Gastrocnemius medialis (tissue), 4 donors: ENCODE data around the gene ACAD10. TPM values are rescaled to one million over a fixed set of nuclear protein-coding genes. Genes with fewer than 3 reads are reported as not detected.

Experiments used
- ATAC-seq, 2 donors: fragments of 150-250 bp; one replicate each; pipeline ENCODE4 v1.9.1; 2016
- DNase-seq, 2 donors: peaks; one replicate each; pipeline ENCODE4 v3.0.0-alpha.2; 2019
- H3K27ac ChIP-seq, 4 donors: fragments of 200-600 bp; sonication (generic); 1 replicate in 1 of 4; 2 replicates in 3 of 4; pipeline ENCODE4 v1.5.1; 2016 to 2018; ENCODE audit warnings: mild to moderate bottlenecking in 2 of 4, moderate library complexity in 1 of 4
- H3K27me3 ChIP-seq, 3 donors: fragments of 200-600 bp; sonication (generic) in 2 of 3; 1 replicate in 1 of 3; 2 replicates in 2 of 3; pipeline versions ENCODE4 v1.5.1 to v1.6.0; 2016 to 2019; ENCODE audit warnings: mild to moderate bottlenecking in 1 of 3, moderate library complexity in 1 of 3
- H3K36me3 ChIP-seq, 2 donors: fragments of 200-600 bp; sonication (generic) in 1 of 2; one replicate each; pipeline ENCODE4 v1.5.1; 2017 to 2018
- H3K4me1 ChIP-seq, 2 donors: fragments of 200-600 bp; sonication (generic) in 1 of 2; one replicate each; pipeline ENCODE4 v1.5.1; 2016 to 2017; ENCODE audit warnings: mild to moderate bottlenecking in 2 of 2
- H3K4me3 ChIP-seq, 4 donors: fragments of 200-600 bp; sonication (generic) in 3 of 4; 1 replicate in 1 of 4; 2 replicates in 3 of 4; pipeline ENCODE4 v1.5.1; 2016 to 2019; ENCODE audit warnings: mild to moderate bottlenecking in 2 of 4
- H3K9me3 ChIP-seq, 3 donors: fragments of 200-600 bp; sonication (generic) in 2 of 3; 1 replicate in 1 of 3; 2 replicates in 2 of 3; pipeline ENCODE4 v1.5.1; 2016 to 2019
- CTCF ChIP-seq, 5 experiments: fragments of 450-650 bp in 3 of 5; fragments of 200-600 bp in 2 of 5; sonication (generic) in 2 of 5; IDR thresholded peaks in 4 of 5; conservative IDR thresholded peaks in 1 of 5; 1 replicate in 4 of 5; 2 replicates in 1 of 5; pipeline ENCODE4 v1.5.1; 2016 to 2019; ENCODE audit warnings: antibody characterized with exemption in 5 of 5, mild to moderate bottlenecking in 3 of 5, moderate library complexity in 3 of 5
- POLR2A ChIP-seq, 2 donors: fragments of 450-650 bp; IDR thresholded peaks; one replicate each; pipeline ENCODE4 v1.6.1; 2017; ENCODE audit warnings: antibody characterized with exemption in 2 of 2, mild to moderate bottlenecking in 2 of 2, moderate library complexity in 2 of 2
- in situ Hi-C, 4 donors: fragments of 200-750 bp; cut with MboI; loops; one replicate each; pipeline versions ENCODE4 v1.15.0 to v1.8.0; 2017; ENCODE audit warnings: low sequenced_read_pairs in 4 of 4
- intact Hi-C: fragments of 100-400 bp; cut with DNase I; formaldehyde crosslinking; loops from one replicate; pipeline ENCODE4 v1.15.1; 2023; ENCODE audit warnings: low total_unique reads
- total RNA-seq, 4 donors: library from RNA; depleted of rRNA; stranded (reverse); fragments of >200 nt; gene quantifications; one replicate each; pipeline versions ENCODE4 v1.1.0 to v1.2.3, GENCODE V29; 2016

The ACAD10 gene
- total RNA-seq, 4 donors from 2014 or later = 8.3 to 12.6 (median 11.7) TPM

GRCh38 chr12:111764120-111764821, 78.4 kb downstream of the ACAD10 start:
- DNase-seq = no peak
- no peak for TF ChIP-seq POLR2A (IDR thresholded peaks at IDR 0.05)
- no peak for TF ChIP-seq CTCF (IDR thresholded peaks at IDR 0.05 in 4 of 5, conservative IDR thresholded peaks at IDR 0.05 in 1 of 5)

DNA sequence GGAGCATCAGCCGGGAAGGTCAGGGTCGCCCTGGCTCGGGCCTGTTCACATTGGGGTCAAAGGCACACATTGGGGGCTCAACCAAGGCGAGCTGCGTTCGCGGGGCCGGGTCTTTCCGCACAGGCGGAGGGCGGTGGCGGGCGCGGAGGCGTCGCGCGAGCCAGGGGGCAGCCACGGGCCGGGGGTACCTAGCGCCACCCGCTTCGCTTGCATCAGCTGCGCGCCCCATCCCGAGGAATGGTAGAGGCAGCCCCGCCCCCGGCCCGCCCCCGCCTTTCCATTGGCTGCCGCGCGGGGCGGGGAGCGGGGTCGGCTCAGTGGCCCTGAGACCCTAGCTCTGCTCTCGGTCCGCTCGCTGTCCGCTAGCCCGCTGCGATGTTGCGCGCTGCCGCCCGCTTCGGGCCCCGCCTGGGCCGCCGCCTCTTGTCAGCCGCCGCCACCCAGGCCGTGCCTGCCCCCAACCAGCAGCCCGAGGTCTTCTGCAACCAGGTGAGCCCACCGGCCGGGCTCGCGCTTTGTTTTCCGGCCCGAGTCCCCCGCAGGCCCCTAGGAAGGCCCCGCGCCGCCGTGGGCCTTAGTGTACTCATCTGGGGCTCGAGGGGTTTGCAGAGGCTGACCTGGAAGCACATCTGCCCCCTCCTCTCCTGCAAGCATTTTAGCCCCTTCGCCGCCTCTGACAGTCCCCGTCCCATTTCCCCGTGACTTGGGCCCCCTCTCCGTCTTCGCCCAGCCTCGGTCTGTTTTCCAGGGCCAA, 80.9 kb downstream of the ACAD10 start, which contains the start of gene ALDH2:
TSS of gene ALDH2 (plus strand) at position 326 of the 754 bp plus-strand sequence. CDS start at position 376, 50 bp downstream.
- in situ Hi-C loops = no loop called here

More at GRCh38 chr12:111764120-111764821, 78.4 kb downstream of the ACAD10 start:
- Histone ChIP-seq H3K36me3 (no peaks in the 10 kb centered on the region), H3K27me3 (no peaks in the 10 kb centered on the region), H3K9me3 (no peaks in the 10 kb centered on the region), H3K4me3 (no peak overlapping the region), H3K27ac (no peak overlapping the region), H3K4me1 (peaks cover 6 to 23% of the 10 kb centered on the region in 2 donors)
- intact Hi-C loops (no loop called here), in situ Hi-C loops (no loop called here)
- ATAC-seq = no peak

DNA sequence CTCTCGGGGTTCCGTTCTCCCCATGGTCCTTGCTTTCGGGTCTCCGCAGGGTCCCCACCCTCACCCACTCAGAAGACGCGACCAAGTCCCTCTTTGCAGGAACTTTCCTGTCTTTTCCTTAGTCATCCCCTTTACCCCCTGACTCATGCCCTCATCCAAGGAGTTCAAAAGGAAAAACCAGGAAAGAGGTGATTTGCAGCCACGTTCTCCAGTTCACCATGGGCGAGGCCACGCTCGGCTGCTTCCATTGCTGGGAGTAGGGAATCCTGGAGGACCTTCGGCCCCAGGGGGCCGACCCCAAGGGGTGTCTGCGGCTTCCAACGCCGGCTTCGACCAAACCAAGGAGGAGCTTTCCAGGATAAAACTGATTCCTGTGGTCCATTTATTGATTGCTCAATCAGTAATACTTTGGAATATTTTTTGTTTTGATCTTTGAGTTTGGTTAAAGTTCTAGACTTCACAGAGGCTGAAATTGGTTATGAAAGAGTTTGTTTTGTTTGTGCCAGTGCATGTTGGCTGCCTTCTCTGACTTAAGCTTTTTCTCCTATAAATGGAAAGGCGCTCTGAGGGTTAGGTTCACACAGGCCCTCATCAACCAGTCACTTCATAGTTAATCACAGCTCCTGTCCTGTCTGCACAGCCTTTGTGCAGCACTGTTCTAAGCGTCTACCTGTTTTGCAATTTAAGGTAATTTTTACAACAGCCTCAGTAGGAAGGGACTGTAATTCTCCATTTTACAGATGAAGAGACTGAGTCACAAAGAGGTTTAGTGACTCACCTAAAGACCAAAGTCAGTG, 81.7 kb downstream of the ACAD10 start:
- DNase-seq (no peak), ATAC-seq (peak; percentile 26 to 32)
- intact Hi-C loops (loop anchor here (2.0 kb wide), 1 partner anchor 361 kb away; no protein-coding TSS in a partner anchor), in situ Hi-C loops (no loop called here)
- TF ChIP-seq POLR2A (IDR thresholded peaks at IDR 0.05) = no peak
- TF ChIP-seq CTCF (IDR thresholded peaks at IDR 0.05 in 4 of 5, conservative IDR thresholded peaks at IDR 0.05 in 1 of 5) = no peak
- H3K4me1 ChIP-seq = peaks cover 6 to 24% of the 10 kb centered on the region in 2 donors
- H3K36me3 ChIP-seq = no peaks in the 10 kb centered on the region
- H3K4me3 ChIP-seq = peak overlapping the region; percentile 85 to 95 (median 92)
- peak overlapping the region; percentile 81 to 87 (median 84) for H3K27ac ChIP-seq
- H3K27me3 ChIP-seq = no peaks in the 10 kb centered on the region
- H3K9me3 ChIP-seq = no peaks in the 10 kb centered on the region

More for the DNA sequence above, 80.9 kb downstream of the ACAD10 start, which contains the start of gene ALDH2:
- Histone ChIP-seq H3K9me3 (no peaks in the 10 kb centered on the region), H3K27ac (peak within 1 kb of the TSS; percentile 81 to 87 (median 84)), H3K36me3 (no peaks in the 10 kb centered on the region), H3K4me1 (peaks cover 6 to 24% of the 10 kb centered on the region in 2 donors), H3K27me3 (no peaks in the 10 kb centered on the region), H3K4me3 (peak within 1 kb of the TSS; percentile 85 to 95 (median 92))
- ATAC-seq (peak; percentile 82 to 84), DNase-seq (peak; percentile 45 to 55)
- TF ChIP-seq CTCF (IDR thresholded peaks at IDR 0.05 in 4 of 5, conservative IDR thresholded peaks at IDR 0.05 in 1 of 5) (no peak), POLR2A (IDR thresholded peaks at IDR 0.05) (peak; percentile 69 to 85)
- intact Hi-C loops = loop anchor here (2.0 kb wide), 1 partner anchor 360 kb away; no protein-coding TSS in a partner anchor

GRCh38 chr12:111768159-111768895, 82.5 kb downstream of the ACAD10 start:
- no peaks in the 10 kb centered on the region for H3K27me3 ChIP-seq
- intact Hi-C loops = no loop called here

More at GRCh38 chr12:111768159-111768895, 82.5 kb downstream of the ACAD10 start:
- H3K36me3 ChIP-seq = no peaks in the 10 kb centered on the region
- no peaks in the 10 kb centered on the region for H3K9me3 ChIP-seq
- peak overlapping the region in 2 of 4 donors; percentile 81 to 87 for H3K27ac ChIP-seq
- in situ Hi-C loops = no loop called here
- H3K4me1 ChIP-seq = peaks cover 13 to 29% of the 10 kb centered on the region in 2 donors
- no peak for TF ChIP-seq CTCF (IDR thresholded peaks at IDR 0.05 in 4 of 5, conservative IDR thresholded peaks at IDR 0.05 in 1 of 5)
- TF ChIP-seq POLR2A (IDR thresholded peaks at IDR 0.05) = no peak
- peak overlapping the region; percentile 85 to 95 (median 92) for H3K4me3 ChIP-seq
- ATAC-seq (no peak), DNase-seq (no peak)
